ENCODE data around the gene NGEF.

DNA sequence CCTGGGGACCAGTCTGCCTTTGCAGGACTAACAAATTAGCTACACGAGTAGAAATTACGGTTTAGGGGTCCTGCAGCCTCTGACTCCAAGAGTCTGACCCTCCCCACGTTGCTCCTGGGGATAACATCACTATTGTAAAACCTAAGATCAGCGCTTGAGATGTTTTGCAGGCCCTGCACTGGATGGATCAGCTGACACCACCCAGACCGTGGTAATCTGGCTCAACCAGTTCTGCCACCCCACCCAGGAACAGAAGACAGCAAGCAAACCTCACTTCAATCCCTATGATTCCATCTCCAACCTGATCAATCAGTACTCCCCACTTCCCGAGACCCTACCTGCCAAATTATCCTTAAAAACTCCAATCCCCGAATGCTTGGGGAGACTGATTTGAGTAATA lies 31.7 kb downstream of the NGEF start:
- TF ChIP-seq POLR2A (IDR thresholded peaks at IDR 0.05) (no peak), POLR2AphosphoS5 (IDR thresholded peaks at IDR 0.05) (no peak)
- TF ChIP-seq, protein P1, sequence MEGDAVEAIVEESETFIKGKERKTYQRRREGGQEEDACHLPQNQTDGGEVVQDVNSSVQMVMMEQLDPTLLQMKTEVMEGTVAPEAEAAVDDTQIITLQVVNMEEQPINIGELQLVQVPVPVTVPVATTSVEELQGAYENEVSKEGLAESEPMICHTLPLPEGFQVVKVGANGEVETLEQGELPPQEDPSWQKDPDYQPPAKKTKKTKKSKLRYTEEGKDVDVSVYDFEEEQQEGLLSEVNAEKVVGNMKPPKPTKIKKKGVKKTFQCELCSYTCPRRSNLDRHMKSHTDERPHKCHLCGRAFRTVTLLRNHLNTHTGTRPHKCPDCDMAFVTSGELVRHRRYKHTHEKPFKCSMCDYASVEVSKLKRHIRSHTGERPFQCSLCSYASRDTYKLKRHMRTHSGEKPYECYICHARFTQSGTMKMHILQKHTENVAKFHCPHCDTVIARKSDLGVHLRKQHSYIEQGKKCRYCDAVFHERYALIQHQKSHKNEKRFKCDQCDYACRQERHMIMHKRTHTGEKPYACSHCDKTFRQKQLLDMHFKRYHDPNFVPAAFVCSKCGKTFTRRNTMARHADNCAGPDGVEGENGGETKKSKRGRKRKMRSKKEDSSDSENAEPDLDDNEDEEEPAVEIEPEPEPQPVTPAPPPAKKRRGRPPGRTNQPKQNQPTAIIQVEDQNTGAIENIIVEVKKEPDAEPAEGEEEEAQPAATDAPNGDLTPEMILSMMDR (IDR thresholded peaks at IDR 0.05): no peak
